Kidney epithelial cell (primary cell): ENCODE data around the gene KPTN. TPM values are rescaled to one million over a fixed set of nuclear protein-coding genes. Genes with fewer than 3 reads are reported as not detected.

Source experiments
- DNase-seq: peaks from one replicate; pipeline ENCODE4 v3.0.0-alpha.2; 2010; ENCODE audit warnings: low read depth
- H3K27me3 ChIP-seq: 2 replicates; pipeline ENCODE4 v1.6.0; 2011; ENCODE audit warnings: low read length; ENCODE audit not compliant: control insufficient read depth, insufficient read depth
- H3K36me3 ChIP-seq: 2 replicates; pipeline ENCODE4 v1.5.1; 2011; ENCODE audit warnings: low read length; ENCODE audit not compliant: control insufficient read depth, insufficient read depth
- H3K4me3 ChIP-seq: 2 replicates; pipeline ENCODE4 v1.5.1; 2011; ENCODE audit warnings: low read depth, mild to moderate bottlenecking, control low read depth, low read length
- CTCF ChIP-seq: IDR thresholded peaks from 2 replicates; pipeline ENCODE4 v1.5.1; 2011; ENCODE audit warnings: mild to moderate bottlenecking, moderate library complexity, low read length, control low read depth, inconsistent platforms; ENCODE audit not compliant: insufficient read depth, poor library complexity, severe bottlenecking
- total RNA-seq: library from RNA; depleted of rRNA; stranded (reverse); fragments of >200 nt; gene quantifications from 2 replicates; pipeline ENCODE4 v1.2.3, GENCODE V29; 2015

The KPTN gene
- total RNA-seq, 1 donor from 2014 or later = 6.0 TPM

- DNase-seq = no peak
- TF ChIP-seq CTCF = no peak
- Histone ChIP-seq H3K36me3 (peaks cover 1% of the 10 kb centered on the region), H3K27me3 (no peaks in the 10 kb centered on the region), H3K4me3 (no peak overlapping the region)
Observed at GRCh38 chr19:47494729-47495128, 10.7 kb upstream of the KPTN start.

GRCh38 chr19:47494211-47494547 is 10.2 kb upstream of the KPTN start:
- Histone ChIP-seq H3K36me3 (peaks cover 2% of the 10 kb centered on the region), H3K4me3 (no peak overlapping the region)
- no peak for DNase-seq

GRCh38 chr19:47493378-47494210 is 9.6 kb upstream of the KPTN start:
- DNase-seq = no peak
- H3K36me3 ChIP-seq = peaks cover 2% of the 10 kb centered on the region
- no peaks in the 10 kb centered on the region for H3K27me3 ChIP-seq
- no peak for TF ChIP-seq CTCF
- H3K4me3 ChIP-seq = no peak overlapping the region

More at GRCh38 chr19:47494211-47494547, 10.2 kb upstream of the KPTN start:
- H3K27me3 ChIP-seq = no peaks in the 10 kb centered on the region
- TF ChIP-seq CTCF = no peak

GRCh38 chr19:47492571-47493377 is 8.8 kb upstream of the KPTN start:
- no peak overlapping the region for H3K4me3 ChIP-seq
- peaks cover 1% of the 10 kb centered on the region for H3K36me3 ChIP-seq
- no peak for TF ChIP-seq CTCF
- no peak for DNase-seq
- no peaks in the 10 kb centered on the region for H3K27me3 ChIP-seq

GRCh38 chr19:47492137-47492533 is 8.1 kb upstream of the KPTN start:
- no peak for TF ChIP-seq CTCF
- Histone ChIP-seq H3K4me3 (no peak overlapping the region), H3K36me3 (peaks cover 1% of the 10 kb centered on the region), H3K27me3 (no peaks in the 10 kb centered on the region)
- no peak for DNase-seq
